ENCODE data around the gene C1orf185. TPM values are rescaled to one million over a fixed set of nuclear protein-coding genes. Genes with fewer than 3 reads are reported as not detected.
"Not testable (repeated sequence)": the region's sequence is repeated elsewhere in the genome, so short reads cannot be mapped to it uniquely, and the experiment has no call there.

The C1orf185 gene
- total RNA-seq, 1 donor from 2014 or later: 0.15 TPM

- DNase-seq (ENCODE audit: low read depth): no peak
These were observed 31.0 kb downstream of the C1orf185 start for GRCh38 chr1:51133045-51133444.

GRCh38 chr1:51137696-51138095 lies 35.7 kb downstream of the C1orf185 start:
- not testable (repeated sequence) for DNase-seq (ENCODE audit: low read depth)

GRCh38 chr1:51139474-51139873 lies 37.4 kb downstream of the C1orf185 start:
- DNase-seq (ENCODE audit: low read depth): no peak

GRCh38 chr1:51147394-51147793 lies 45.4 kb downstream of the C1orf185 start:
- no peak for DNase-seq (ENCODE audit: low read depth)

- DNase-seq (ENCODE audit: low read depth): no peak
These were observed 52.7 kb downstream of the C1orf185 start for GRCh38 chr1:51154776-51155175.

GRCh38 chr1:51156752-51157151 lies 54.7 kb downstream of the C1orf185 start:
- DNase-seq (ENCODE audit: low read depth): no peak

GRCh38 chr1:51157395-51157794 lies 55.4 kb downstream of the C1orf185 start:
- no peak for DNase-seq (ENCODE audit: low read depth)

GRCh38 chr1:51158263-51158662 lies 56.2 kb downstream of the C1orf185 start:
- no peak for DNase-seq (ENCODE audit: low read depth)

GRCh38 chr1:51162560-51162959 lies 60.5 kb downstream of the C1orf185 start:
- DNase-seq (ENCODE audit: low read depth): not testable (repeated sequence)

- DNase-seq (ENCODE audit: low read depth): no peak
These were observed 63.5 kb downstream of the C1orf185 start for GRCh38 chr1:51165540-51165939.

- peak; percentile 72 for DNase-seq (ENCODE audit: low read depth)
These were observed 66.3 kb downstream of the C1orf185 start for GRCh38 chr1:51168266-51168845.

GRCh38 chr1:51168936-51169335 lies 66.9 kb downstream of the C1orf185 start:
- no peak for DNase-seq (ENCODE audit: low read depth)

GRCh38 chr1:51170342-51170741 lies 68.3 kb downstream of the C1orf185 start:
- DNase-seq (ENCODE audit: low read depth): peak; percentile 33

- DNase-seq (ENCODE audit: low read depth): no peak
These were observed 70.8 kb downstream of the C1orf185 start for GRCh38 chr1:51172811-51173210.

- no peak for DNase-seq (ENCODE audit: low read depth)
These were observed 73.2 kb downstream of the C1orf185 start for GRCh38 chr1:51175278-51175677.

- not testable (repeated sequence) for DNase-seq (ENCODE audit: low read depth)
These were observed 76.0 kb downstream of the C1orf185 start for GRCh38 chr1:51177988-51178387.

- no peak for DNase-seq (ENCODE audit: low read depth)
These were observed 86.2 kb downstream of the C1orf185 start for GRCh38 chr1:51188230-51188629.

GRCh38 chr1:51189421-51190073 lies 87.5 kb downstream of the C1orf185 start:
- DNase-seq (ENCODE audit: low read depth): peak; percentile 74

- no peak for DNase-seq (ENCODE audit: low read depth)
These were observed 88.9 kb downstream of the C1orf185 start for GRCh38 chr1:51190961-51191360.

GRCh38 chr1:51192213-51192843 lies 90.3 kb downstream of the C1orf185 start:
- peak; percentile 72 for DNase-seq (ENCODE audit: low read depth)

- DNase-seq (ENCODE audit: low read depth): no peak
These were observed 91.5 kb downstream of the C1orf185 start for GRCh38 chr1:51193564-51193963.
